Measurements from ENCODE around the gene PRKRIP1. TPM values are rescaled to one million over a fixed set of nuclear protein-coding genes. Genes with fewer than 3 reads are reported as not detected.
A peak's percentile ranks its signal among the peaks of the same experiment; 100 is the strongest.

Gene PRKRIP1
- total RNA-seq, 6 experiments from 2014 or later, result 6.1 to 9.8 (median 8.9) TPM

- under 1% methylated on average over 12 of the region's 12 CpGs for whole genome bisulfite sequencing (ENCODE audit: insufficient coverage, low coverage, low lambda C conversion rate, missing lambda C conversion rate)
- H3K27ac ChIP-seq, result peak overlapping the region; percentile 71 to 73 (median 71)
- intact Hi-C loops (cut with DNase I), result no loop called here
- ATAC-seq (peak; percentile 2 to 10 (median 6)), DNase-seq (no peak)
- peak overlapping the region; percentile 85 to 96 (median 90) for H3K4me3 ChIP-seq
- H3K27me3 ChIP-seq, result no peaks in the 10 kb centered on the region
- no peaks in the 10 kb centered on the region for H3K9me3 ChIP-seq
- H3K4me1 ChIP-seq, result peaks cover 0 to 11% (median 0%) of the 10 kb centered on the region in 4 donors
- H3K36me3 ChIP-seq, result peaks cover 0 to 26% (median 6%) of the 10 kb centered on the region in 4 donors
- TF ChIP-seq POLR2A (IDR thresholded peaks at IDR 0.05) (no peak), CTCF (IDR thresholded peaks at IDR 0.05) (no peak)
Observed at GRCh38 chr7:102396710-102397019, 502 bp downstream of the PRKRIP1 start.

- no peaks in the 10 kb centered on the region for H3K9me3 ChIP-seq
- WGBS (ENCODE audit: insufficient coverage, low coverage, low lambda C conversion rate, missing lambda C conversion rate), result 92% methylated on average over 8 of the region's 8 CpGs
Observed at GRCh38 chr7:102398543-102398942, 2.4 kb downstream of the PRKRIP1 start.

GRCh38 chr7:102400360-102400759 lies 4.2 kb downstream of the PRKRIP1 start:
- no peak for TF ChIP-seq CTCF (IDR thresholded peaks at IDR 0.05)
- TF ChIP-seq POLR2A (IDR thresholded peaks at IDR 0.05), result no peak
- H3K27me3 ChIP-seq, result no peaks in the 10 kb centered on the region
- H3K9me3 ChIP-seq, result no peaks in the 10 kb centered on the region
- H3K4me1 ChIP-seq, result peaks cover 0 to 10% (median 0%) of the 10 kb centered on the region in 4 donors
- H3K4me3 ChIP-seq, result no peak overlapping the region
- ATAC-seq (no peak), DNase-seq (no peak)
- H3K36me3 ChIP-seq, result peaks cover 0 to 57% (median 12%) of the 10 kb centered on the region in 4 donors
- 75% methylated on average over 5 of the region's 5 CpGs for WGBS (ENCODE audit: insufficient coverage, low coverage, low lambda C conversion rate, missing lambda C conversion rate)
- intact Hi-C loops (cut with DNase I), result no loop called here
- H3K27ac ChIP-seq, result no peak overlapping the region

More at GRCh38 chr7:102398543-102398942, 2.4 kb downstream of the PRKRIP1 start:
- Histone ChIP-seq H3K4me1 (peaks cover 0 to 11% (median 0%) of the 10 kb centered on the region in 4 donors), H3K27me3 (no peaks in the 10 kb centered on the region), H3K36me3 (peaks cover 0 to 44% (median 9%) of the 10 kb centered on the region in 4 donors), H3K27ac (no peak overlapping the region), H3K4me3 (no peak overlapping the region)
- TF ChIP-seq CTCF (IDR thresholded peaks at IDR 0.05) (no peak), POLR2A (IDR thresholded peaks at IDR 0.05) (no peak)
- intact Hi-C loops (cut with DNase I), result no loop called here
- DNase-seq (no peak), ATAC-seq (no peak)

GRCh38 chr7:102403563-102403962 lies 7.4 kb downstream of the PRKRIP1 start:
- TF ChIP-seq CTCF (IDR thresholded peaks at IDR 0.05) (no peak), POLR2A (IDR thresholded peaks at IDR 0.05) (no peak)
- intact Hi-C loops (cut with DNase I), result no loop called here
- 86% methylated on average over 3 of the region's 3 CpGs for WGBS (ENCODE audit: insufficient coverage, low coverage, low lambda C conversion rate, missing lambda C conversion rate)
- H3K4me3 ChIP-seq, result no peak overlapping the region
- H3K9me3 ChIP-seq, result no peaks in the 10 kb centered on the region
- no peaks in the 10 kb centered on the region for H3K4me1 ChIP-seq
- no peak overlapping the region for H3K27ac ChIP-seq
- ATAC-seq (no peak), DNase-seq (no peak)
- peaks cover 0 to 89% (median 26%) of the 10 kb centered on the region in 4 donors for H3K36me3 ChIP-seq
- no peaks in the 10 kb centered on the region for H3K27me3 ChIP-seq
